Activated CD4-positive, alpha-beta T cell treated with anti-CD3 and anti-CD28 coated beads, Interleukin-2, amount 50 U/mL, for 16 hours (primary cell): ENCODE results near the gene ACSM2A.
A peak's percentile ranks its signal among the peaks of the same experiment; 100 is the strongest.
"Not testable (repeated sequence)": the region's sequence is repeated elsewhere in the genome, so short reads cannot be mapped to it uniquely, and the experiment has no call there.

Source experiments
- DNase-seq: peaks from one replicate; pipeline ENCODE4 v3.0.0-alpha.2; 2020

Gene ACSM2A, protein sequence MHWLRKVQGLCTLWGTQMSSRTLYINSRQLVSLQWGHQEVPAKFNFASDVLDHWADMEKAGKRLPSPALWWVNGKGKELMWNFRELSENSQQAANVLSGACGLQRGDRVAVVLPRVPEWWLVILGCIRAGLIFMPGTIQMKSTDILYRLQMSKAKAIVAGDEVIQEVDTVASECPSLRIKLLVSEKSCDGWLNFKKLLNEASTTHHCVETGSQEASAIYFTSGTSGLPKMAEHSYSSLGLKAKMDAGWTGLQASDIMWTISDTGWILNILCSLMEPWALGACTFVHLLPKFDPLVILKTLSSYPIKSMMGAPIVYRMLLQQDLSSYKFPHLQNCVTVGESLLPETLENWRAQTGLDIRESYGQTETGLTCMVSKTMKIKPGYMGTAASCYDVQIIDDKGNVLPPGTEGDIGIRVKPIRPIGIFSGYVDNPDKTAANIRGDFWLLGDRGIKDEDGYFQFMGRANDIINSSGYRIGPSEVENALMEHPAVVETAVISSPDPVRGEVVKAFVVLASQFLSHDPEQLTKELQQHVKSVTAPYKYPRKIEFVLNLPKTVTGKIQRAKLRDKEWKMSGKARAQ

GRCh38 chr16:20451364-20451763, at the start of gene ACSM2A:
ACSM2A (plus strand) TSS chr16:20451521; CDS start chr16:20460115, 8,594 bp downstream.
- not testable (repeated sequence) for DNase-seq

- DNase-seq, result no peak
Measured at GRCh38 chr16:20402651-20403050, 48.7 kb upstream of the ACSM2A start.

DNA sequence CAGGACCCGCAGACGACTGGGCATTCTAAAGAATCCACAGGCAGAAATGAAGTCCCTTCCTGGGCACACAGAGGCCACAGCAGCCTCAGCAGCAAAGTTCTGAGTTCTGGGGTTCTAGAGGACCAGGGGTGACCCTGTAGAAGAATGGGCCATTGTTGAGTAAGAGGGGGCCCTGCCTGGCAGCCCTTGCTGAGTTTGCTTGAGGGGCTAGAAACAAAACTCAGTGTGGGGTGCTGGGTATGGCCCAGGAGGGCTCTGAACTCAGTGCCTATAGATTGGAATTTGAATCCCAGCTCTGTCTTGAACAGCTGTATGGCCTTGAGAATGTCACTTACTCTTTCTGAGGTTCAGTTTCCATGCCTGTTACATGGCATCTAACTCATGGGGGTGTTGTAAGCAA, 46.7 kb upstream of the ACSM2A start, which contains the start of gene PDILT:
PDILT (minus strand) TSS at position 101 of the 400 bp plus-strand sequence. CDS start 5,437 bp downstream, outside the sequence.
- no peak for DNase-seq

DNA sequence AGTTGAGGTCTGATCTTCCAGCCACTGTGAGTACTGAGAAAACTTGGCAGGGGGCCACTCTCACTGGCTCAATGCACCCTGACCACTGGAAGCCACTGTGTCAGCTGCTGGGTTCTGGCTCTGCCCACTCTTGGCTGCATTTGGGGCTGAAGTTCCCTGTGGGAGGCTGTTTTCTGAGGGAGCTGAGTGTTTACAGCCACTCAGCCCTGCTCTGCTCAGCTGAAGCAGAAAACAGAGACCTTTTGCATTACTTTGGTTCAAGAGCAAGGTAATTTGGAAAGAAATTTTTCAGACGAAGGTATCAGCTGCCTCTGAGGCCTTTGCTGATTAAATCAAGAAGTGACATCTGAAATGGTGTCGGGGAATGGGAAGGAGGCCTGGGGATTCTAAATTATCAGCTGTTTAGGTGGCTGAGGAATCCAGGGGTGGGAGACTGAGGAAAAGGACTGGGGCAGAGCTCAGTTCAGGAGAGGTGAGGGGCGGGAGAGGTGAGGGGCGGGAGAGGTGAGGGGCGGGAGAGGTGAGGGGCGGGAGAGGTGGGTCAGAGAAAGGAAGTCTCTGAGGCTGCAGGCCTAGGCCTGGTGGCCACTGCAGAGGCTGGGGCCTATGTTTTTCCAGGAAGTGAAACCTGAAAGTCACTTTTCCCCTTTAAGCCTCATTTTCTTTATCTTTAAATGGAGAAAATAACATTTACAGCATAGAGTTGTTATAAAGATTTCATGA, 41.8 kb upstream of the ACSM2A start, which contains the start of gene ACSM5:
ACSM5 (plus strand) TSS at position 137 of the 723 bp plus-strand sequence. CDS start 1,951 bp downstream, outside the sequence.
- DNase-seq, result no peak

DNA sequence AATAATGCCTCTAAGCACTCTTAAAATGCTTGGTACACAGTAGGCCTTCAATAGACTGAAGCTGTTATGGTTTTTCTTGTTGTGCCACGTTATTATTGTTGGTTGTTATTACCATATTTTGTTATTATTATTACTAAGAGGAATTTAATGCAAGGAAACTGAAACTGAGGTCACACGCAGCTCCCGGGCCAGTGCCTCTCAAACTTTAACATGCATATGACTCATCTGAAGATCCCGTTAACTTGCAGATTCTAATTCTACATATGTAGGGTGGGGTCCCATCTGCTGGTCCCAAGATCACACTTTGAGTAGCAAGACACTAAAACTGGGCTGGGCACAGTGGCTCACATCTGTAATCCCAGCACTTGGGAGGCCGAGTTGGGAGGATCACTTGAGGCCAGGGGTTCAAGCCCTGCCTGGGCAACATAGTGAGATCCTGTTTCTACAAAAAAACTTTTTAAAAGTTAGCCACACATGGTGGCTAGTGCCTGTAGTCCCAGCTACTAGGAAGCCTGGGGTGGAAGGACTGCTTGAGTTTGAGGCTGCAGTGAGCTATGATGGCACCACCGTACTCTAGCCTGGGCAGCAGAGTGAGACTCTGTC, 41.1 kb upstream of the ACSM2A start:
- DNase-seq, result peak; percentile 22

DNA sequence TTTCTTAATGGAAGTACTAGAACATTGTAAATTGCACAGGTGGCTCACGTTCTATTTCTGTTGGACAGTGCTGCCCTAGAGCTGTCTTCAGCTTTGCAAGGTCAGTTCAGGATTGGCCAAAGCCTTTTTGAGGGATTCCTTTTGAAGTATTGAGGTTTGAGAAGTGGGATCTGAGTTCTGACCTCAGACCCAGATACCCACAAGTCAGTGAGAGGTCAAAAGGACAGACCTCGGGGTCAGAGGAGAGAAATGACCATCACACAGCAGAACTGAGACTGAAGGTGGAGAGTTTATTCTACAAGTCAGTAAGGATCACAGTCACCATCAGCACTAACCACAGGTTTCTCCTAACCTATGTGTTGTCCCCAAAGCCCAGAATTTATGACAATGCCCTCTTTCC, 40.3 kb upstream of the ACSM2A start:
- DNase-seq, result no peak

- no peak for DNase-seq
Measured at GRCh38 chr16:20415541-20415940, 35.8 kb upstream of the ACSM2A start.

- DNase-seq, result not testable (repeated sequence)
Measured at GRCh38 chr16:20419093-20419492, 32.2 kb upstream of the ACSM2A start.

DNA sequence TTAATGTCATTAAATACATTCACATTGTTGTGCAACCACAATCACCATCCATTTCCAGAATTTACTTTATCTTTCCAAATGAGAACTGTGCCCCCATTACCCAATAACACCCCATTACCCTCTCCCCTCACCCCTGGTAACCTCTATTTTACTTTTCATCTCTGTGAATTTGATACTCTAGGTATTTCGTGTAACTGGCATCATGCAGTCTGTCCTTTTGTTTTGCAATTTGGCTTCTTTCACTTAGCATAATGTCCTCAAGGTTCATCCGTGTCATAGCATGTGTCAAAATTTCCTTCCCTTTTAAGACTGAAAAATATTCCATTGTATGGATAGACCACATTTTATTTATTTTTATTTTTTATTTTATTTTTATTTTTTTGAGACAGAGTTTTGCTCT, 29.6 kb upstream of the ACSM2A start:
- DNase-seq, result not testable (repeated sequence)

DNA sequence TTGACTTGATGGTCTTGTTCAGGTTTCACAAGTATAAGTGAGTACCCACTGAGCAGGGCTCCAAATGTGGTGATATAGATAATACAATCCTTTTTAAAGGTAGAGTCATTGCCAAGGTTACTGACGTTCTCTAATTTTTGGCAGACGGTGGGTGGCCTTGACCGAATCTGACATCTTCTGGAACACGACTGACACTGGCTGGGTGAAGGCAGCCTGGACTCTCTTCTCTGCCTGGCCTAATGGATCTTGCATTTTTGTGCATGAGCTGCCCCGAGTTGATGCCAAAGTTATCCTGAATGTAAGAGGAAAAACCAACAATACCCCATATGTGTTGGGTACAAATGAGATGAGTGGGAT, 27.6 kb upstream of the ACSM2A start:
- not testable (repeated sequence) for DNase-seq

DNA sequence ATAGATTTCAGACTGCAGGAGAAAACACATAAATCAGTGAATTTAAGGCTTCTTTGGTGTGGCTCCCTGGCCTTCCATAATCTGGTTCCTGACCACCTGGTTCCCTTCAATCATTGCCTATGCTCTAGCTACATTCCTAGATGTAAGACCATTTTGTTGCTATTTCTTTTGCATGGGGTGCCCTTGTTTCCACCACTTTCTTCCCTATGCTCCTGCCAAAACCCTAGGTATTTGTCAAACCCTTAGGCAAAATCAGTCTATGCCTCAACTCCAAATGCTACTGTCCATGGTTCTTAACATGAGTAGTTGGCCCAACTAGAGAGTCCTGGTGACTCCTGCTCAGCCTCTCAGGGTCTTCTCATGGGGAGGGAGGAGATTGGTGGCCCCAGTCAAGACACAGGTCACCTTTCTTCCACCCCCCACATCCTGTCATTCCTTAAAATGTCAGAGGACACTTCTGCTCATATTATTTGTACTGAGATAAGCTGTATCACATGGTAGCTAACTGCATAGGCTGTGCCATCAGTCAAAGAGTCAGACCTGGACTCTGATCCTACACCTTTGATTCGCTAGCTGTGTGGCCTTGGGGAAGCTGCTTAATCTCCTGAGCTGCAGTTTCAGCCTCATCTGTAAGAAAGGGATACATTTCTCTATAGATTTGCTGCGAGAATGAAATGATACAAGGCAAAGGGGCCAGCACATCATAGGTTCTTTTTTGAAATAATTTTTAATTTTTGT, 27.0 kb upstream of the ACSM2A start:
- DNase-seq, result no peak

DNA sequence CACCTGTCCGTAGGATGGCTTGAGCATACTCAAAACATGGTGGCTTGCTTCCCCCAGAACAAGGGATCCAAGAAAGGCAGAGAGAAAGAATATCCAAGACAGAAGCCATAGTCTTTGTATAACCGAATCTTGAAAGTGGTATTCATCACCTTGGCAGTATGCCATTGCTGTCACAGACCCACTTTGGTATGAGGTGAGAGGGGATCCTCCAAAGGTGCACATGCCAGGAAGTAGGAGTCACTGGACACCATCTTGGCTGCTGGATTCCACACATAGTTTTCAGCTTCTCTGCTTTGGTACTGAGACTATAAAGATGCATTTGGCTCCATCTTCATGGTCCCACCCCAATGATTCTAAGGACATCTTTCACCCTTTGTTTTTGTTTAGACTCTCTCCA, 23.9 kb upstream of the ACSM2A start:
- DNase-seq, result not testable (repeated sequence)

DNA sequence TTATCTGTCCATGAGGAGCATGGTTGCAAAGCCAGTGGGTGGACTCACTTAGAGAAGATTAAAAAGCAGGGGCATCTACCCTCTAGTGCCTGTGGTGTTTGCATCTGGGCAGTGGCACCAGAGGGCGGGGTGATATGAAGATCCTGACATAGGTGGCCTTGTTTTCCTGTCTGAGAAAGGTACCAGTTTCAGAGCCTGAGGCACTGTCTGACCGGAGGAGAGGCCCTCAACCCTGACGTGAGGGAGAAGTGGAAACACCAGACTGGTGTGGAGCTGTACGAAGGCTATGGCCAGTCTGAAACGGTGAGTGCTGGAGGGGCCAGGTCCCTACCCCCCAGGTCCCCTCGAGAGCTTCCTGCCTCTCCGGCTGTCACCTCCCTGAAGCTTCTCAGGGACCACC, 21.8 kb upstream of the ACSM2A start:
- DNase-seq, result not testable (repeated sequence)

DNA sequence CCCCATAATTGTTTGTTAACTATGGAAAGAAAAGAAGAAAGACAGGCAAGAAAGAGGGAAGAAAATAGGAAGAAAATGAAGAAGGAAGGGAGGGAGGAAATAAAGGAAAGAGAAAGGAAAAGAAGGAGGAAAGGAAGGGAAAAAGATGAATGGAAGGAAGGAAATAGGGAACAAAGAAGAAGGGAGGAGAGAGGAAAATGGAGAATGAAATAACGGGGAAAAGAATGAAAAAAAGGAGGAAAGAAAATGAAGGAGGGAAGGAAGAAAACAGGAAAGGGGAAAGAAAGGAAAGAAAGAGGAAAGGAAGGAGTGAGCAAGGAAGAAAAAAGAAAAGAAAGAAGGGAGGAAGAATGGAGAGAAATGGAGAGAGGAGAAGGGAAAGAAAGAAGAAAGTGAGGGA, 20.8 kb upstream of the ACSM2A start:
- not testable (repeated sequence) for DNase-seq

- DNase-seq, result no peak
Measured at GRCh38 chr16:20430948-20431347, 20.4 kb upstream of the ACSM2A start.

DNA sequence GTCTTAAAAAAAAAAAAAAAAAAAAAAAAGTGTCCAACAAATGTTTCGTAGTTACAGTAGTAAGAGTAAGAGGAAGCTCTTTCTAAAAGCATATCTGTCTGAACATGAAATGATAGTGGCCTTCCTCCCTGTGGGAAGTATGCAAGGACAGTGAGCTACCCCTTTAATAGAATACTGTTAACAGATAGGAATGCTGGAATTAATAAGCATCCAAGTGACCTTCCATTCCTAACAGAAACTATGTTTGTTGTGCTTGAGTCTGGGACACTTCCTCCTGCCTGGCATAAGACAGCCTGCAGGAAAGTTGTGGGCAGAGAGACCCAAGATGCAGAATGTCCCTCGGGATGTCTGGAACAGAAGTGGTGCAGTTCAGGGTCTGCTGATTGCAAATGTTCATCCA, 12.4 kb upstream of the ACSM2A start:
- DNase-seq, result not testable (repeated sequence)

GRCh38 chr16:20439820-20440231, 11.5 kb upstream of the ACSM2A start:
- DNase-seq, result not testable (repeated sequence)

- DNase-seq, result not testable (repeated sequence)
Measured at GRCh38 chr16:20440731-20441130, 10.6 kb upstream of the ACSM2A start.

- no peak for DNase-seq
Measured at GRCh38 chr16:20441191-20441590, 10.1 kb upstream of the ACSM2A start.

DNA sequence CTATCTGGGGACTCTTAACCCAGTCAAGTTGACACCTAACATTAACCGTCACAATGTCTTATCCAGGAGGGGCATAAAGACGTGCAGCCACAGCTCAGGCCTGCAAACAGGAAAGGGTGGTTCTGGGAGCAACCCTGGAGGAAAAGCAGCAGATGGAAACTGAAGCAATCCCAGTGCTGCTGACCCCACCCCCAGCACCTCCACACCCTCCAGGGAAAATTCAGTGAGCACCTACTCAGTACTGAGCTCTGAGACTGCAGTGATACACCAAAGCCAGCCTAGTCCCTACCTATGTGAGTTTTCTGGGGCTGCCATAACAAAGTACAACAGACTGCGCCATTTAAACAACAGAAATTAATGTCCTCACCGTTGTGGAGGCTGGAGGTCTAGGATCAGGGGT, 9.5 kb upstream of the ACSM2A start:
- DNase-seq, result not testable (repeated sequence)

- not testable (repeated sequence) for DNase-seq
Measured at GRCh38 chr16:20446652-20447393, 4.5 kb upstream of the ACSM2A start.

DNA sequence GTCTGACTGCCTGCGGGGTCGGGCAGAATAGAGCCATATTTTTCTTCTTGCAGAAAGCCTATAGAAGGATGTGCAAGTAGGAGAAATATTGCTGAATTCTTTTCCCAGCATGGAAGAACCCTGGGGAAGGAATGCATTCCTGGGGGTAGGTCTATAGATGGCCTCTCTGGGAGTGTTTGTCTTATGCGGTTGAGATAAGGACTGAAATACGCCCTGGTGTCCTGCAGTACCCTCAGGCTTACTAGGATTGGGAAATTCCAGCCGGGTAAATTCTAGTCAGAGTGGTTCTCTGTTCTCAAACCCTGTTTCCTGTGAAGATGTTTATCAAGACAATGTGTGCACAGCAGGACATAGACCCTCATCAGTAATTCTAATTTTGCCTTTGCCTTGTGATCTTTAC, 2.3 kb downstream of the ACSM2A start:
- DNase-seq, result not testable (repeated sequence)
